IPS DF 6.9 (cell line): ENCODE measurements around the gene ZNF518A.

Experiments
- DNase-seq: peaks from one replicate; pipeline ENCODE4 v3.0.0-alpha.2; 2013; ENCODE audit warnings: low read depth, low spot score
- H3K27ac ChIP-seq: one replicate; pipeline ENCODE4 v1.5.1; 2013; ENCODE audit warnings: low read length, control low read depth
- H3K27me3 ChIP-seq: 2 replicates; pipeline ENCODE4 v1.6.1; 2013; ENCODE audit warnings: mild to moderate bottlenecking, low read length; ENCODE audit not compliant: control insufficient read depth, insufficient read depth
- H3K36me3 ChIP-seq: 2 replicates; pipeline ENCODE4 v1.6.1; 2013; ENCODE audit warnings: low read length; ENCODE audit not compliant: control insufficient read depth, insufficient read depth
- H3K4me1 ChIP-seq: 2 replicates; pipeline ENCODE4 v1.6.1; 2013; ENCODE audit warnings: low read length; ENCODE audit not compliant: control insufficient read depth, insufficient read depth
- H3K4me3 ChIP-seq: 2 replicates; pipeline ENCODE4 v1.5.1; 2013; ENCODE audit warnings: mild to moderate bottlenecking, low read length
- H3K9me3 ChIP-seq: 2 replicates; pipeline ENCODE4 v1.6.1; 2013; ENCODE audit warnings: low read length, inconsistent platforms; ENCODE audit not compliant: control insufficient read depth, insufficient read depth
- WGBS: extraction: QIAGEN DNeasy Blood & Tissue Kit; methylation state at CpG from one replicate; pipeline ENCODE4 v1.1.7; 2013; ENCODE audit warnings: mixed read lengths, missing lambda C conversion rate; ENCODE audit not compliant: insufficient read length, insufficient coverage; 5-methylcytosine and 5-hydroxymethylcytosine counted together

Gene ZNF518A

GRCh38 chr10:96107623-96108038 lies 22.5 kb upstream of the ZNF518A start:
- Histone ChIP-seq H3K4me1 (no peaks in the 10 kb centered on the region), H3K4me3 (no peak overlapping the region), H3K27me3 (no peaks in the 10 kb centered on the region), H3K9me3 (no peaks in the 10 kb centered on the region), H3K36me3 (no peaks in the 10 kb centered on the region), H3K27ac (no peak overlapping the region)
- DNase-seq, result no peak
- no CpG with 5 or more reads among the region's 3 CpGs for WGBS

DNA sequence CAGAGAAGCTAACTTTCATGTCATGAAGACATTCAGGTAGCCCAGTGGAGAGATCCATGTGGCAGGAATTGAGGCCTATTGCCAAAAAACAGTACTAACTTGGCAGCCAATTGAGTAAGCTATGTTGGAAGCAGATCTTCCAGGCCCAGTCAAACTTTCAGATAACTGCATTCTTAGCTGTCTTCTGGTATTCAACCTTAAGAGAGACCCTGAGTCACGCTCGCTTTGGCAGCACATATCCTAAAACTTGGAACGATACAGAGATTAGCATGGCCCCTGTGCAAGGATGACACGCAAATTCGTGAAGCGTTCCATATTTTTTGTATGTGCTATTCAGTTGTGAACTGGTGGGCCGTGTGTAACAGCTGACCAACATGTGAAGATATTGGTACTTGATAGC lies 17.6 kb upstream of the ZNF518A start:
- no CpG with 5 or more reads among the region's 7 CpGs for WGBS

DNA sequence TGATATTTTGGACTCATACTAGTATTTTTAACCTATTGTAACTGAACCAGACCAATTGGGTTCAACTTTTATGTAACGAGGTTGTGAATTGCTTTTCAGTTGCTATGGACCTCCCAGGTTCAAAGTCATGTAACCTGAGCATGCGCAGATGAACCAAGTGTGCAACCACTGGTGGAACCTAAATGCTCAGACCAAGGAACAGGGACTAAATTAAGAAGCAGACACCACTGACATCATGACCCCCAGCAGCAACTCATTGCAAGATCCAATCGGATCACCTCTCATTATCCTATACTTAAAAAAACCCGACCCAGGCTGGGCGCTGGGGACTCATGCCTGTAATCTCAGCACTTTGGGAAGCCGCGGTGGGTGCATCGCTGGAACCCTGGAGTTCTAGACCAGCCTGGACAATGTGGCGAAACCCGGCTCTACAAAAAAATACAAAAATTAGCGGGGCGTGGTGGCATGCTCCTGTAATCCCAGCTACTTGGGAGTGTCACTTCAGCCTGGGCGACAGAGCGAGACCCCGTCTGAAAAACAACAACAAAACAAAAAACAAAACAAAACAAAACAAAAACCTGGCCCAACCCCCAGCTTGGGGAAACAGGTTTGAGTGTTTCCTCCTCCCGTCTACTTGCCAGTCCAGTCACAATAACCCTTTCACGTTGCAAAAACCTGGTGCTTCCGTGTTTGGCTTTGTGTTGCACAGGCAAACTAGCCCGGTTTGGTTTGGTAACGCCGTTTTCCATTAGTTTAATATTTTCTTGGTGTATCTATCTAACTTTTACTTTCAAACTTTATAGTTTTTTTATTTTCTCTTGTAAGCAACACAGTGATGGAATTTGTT lies 11.3 kb upstream of the ZNF518A start:
- Histone ChIP-seq H3K4me3 (no peak overlapping the region), H3K36me3 (no peaks in the 10 kb centered on the region), H3K4me1 (no peaks in the 10 kb centered on the region), H3K27me3 (no peaks in the 10 kb centered on the region), H3K27ac (no peak overlapping the region), H3K9me3 (no peaks in the 10 kb centered on the region)
- no peak for DNase-seq
- no CpG with 5 or more reads among the region's 21 CpGs for WGBS

More for the DNA sequence above, 17.6 kb upstream of the ZNF518A start:
- Histone ChIP-seq H3K4me1 (no peaks in the 10 kb centered on the region), H3K27me3 (no peaks in the 10 kb centered on the region), H3K36me3 (no peaks in the 10 kb centered on the region), H3K9me3 (no peaks in the 10 kb centered on the region), H3K27ac (no peak overlapping the region), H3K4me3 (no peak overlapping the region)
- no peak for DNase-seq

DNA sequence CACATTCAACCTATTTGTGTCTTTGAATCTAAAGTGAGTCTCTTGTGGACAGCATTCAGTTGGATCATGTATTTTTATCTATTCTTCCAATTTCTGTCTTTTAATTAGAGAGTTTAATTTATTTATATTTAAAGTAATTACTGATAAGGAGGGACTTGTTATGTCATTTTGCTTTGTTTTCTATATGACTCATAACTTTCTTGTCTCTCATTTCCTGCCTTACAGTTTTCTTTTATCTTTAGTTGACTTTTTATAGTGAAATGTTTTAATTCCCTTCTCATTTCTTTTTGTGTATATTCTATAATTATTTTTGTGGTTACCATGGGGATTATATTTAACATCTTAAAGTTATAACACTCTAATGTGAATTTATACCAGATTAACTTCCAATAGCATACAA lies 7.3 kb upstream of the ZNF518A start:
- H3K4me1 ChIP-seq, result no peaks in the 10 kb centered on the region
- H3K9me3 ChIP-seq, result no peaks in the 10 kb centered on the region
- no peaks in the 10 kb centered on the region for H3K27me3 ChIP-seq
- H3K4me3 ChIP-seq, result no peak overlapping the region
- no peak for DNase-seq
- no peak overlapping the region for H3K27ac ChIP-seq
- no peaks in the 10 kb centered on the region for H3K36me3 ChIP-seq

DNA sequence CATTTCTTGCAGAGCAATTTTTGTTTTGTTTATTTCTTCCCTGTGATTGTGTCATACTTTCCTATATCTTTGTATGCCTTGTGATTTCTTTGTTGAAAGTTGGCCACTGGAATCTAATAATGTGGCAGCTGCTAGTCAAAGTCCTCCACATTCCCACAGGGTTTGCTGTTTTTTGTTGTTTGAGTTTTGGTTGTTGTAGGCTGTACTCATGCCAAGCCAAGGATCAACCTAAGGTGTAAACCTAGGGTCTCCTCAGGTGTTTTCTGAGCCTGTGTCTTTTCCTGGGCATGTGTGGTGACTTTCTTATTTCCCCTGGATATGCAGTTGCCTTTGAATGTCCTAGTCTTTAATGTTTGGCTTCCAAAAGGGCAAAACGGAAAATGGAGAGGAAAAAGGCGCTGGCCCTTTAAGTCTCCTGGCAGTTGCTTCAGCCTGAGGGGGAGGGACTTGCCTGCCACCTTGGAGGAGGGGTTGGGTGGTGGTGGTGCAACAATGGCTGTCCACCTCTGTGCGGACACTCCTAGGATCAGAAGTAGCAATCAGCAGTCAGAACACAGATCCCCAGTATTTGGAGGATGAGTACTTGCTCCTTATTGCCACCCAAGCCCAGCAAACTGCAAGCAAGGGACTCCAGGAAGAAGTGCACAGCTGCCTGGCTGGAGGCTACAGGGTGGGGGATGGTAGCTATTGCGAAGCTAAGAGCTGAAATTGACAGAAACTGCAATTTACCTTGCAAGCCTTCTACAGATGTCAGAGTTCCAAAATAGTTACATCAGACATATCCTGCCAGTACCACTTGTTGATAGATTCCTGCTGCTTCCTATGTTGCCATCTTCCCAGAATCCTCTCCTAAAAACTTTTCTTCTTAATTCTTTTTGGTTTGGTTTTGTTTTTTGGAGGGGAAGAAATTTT lies 5.6 kb upstream of the ZNF518A start:
- Histone ChIP-seq H3K27me3 (no peaks in the 10 kb centered on the region), H3K4me1 (no peaks in the 10 kb centered on the region), H3K4me3 (peak overlapping the region; percentile 44; the same call in 1 of the 2 replicates), H3K36me3 (no peaks in the 10 kb centered on the region), H3K27ac (no peak overlapping the region), H3K9me3 (no peaks in the 10 kb centered on the region)
- peak; percentile 29 for DNase-seq
- no CpG with 5 or more reads among the region's 4 CpGs for WGBS

- WGBS, result no CpG with 5 or more reads among the region's 2 CpGs
Observed at GRCh38 chr10:96125142-96125515, 5.0 kb upstream of the ZNF518A start.

GRCh38 chr10:96130326-96130995 lies 364 bp downstream of the ZNF518A start:
- H3K4me1 ChIP-seq, result no peaks in the 10 kb centered on the region
- no peaks in the 10 kb centered on the region for H3K27me3 ChIP-seq
- peak overlapping the region; percentile 9 for H3K27ac ChIP-seq
- DNase-seq, result peak; percentile 63
- WGBS, result no CpG with 5 or more reads among the region's 42 CpGs
- H3K4me3 ChIP-seq, result peak overlapping the region; percentile 82
- no peaks in the 10 kb centered on the region for H3K9me3 ChIP-seq
- peaks cover 5% of the 10 kb centered on the region; the same call in 1 of the 2 replicates for H3K36me3 ChIP-seq

More at GRCh38 chr10:96125142-96125515, 5.0 kb upstream of the ZNF518A start:
- no peaks in the 10 kb centered on the region for H3K4me1 ChIP-seq
- H3K36me3 ChIP-seq, result no peaks in the 10 kb centered on the region
- H3K27me3 ChIP-seq, result no peaks in the 10 kb centered on the region
- DNase-seq, result no peak
- H3K9me3 ChIP-seq, result no peaks in the 10 kb centered on the region
- no peak overlapping the region for H3K4me3 ChIP-seq
- H3K27ac ChIP-seq, result no peak overlapping the region

GRCh38 chr10:96131621-96132020 lies 1.5 kb downstream of the ZNF518A start:
- no peak overlapping the region for H3K4me3 ChIP-seq
- H3K27ac ChIP-seq, result no peak overlapping the region
- H3K27me3 ChIP-seq, result no peaks in the 10 kb centered on the region
- no peak for DNase-seq
- no peaks in the 10 kb centered on the region for H3K4me1 ChIP-seq
- no CpG with 5 or more reads among the region's 3 CpGs for WGBS
- H3K9me3 ChIP-seq, result no peaks in the 10 kb centered on the region
- H3K36me3 ChIP-seq, result peaks cover 5% of the 10 kb centered on the region; the same call in 1 of the 2 replicates

DNA sequence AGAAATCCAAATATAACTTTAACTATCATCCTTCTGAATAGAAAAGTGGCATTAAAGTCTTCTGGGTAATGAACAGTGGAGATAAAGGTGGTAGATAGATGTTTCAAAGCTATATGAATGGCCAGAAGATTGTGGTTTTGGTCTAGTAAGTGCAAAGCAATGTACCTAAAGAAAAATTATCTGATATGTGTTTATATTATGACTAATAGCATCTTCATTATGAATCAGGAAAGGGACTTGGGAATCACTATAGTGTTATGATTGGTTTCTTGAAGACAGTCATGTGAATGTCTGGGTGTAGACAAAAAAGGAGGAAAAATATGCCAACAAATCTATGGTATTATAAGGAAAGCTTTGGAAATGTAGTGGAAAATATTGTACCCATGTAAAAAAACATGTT lies 3.0 kb downstream of the ZNF518A start:
- H3K4me3 ChIP-seq, result no peak overlapping the region
- no peaks in the 10 kb centered on the region for H3K9me3 ChIP-seq
- peaks cover 5% of the 10 kb centered on the region; the same call in 1 of the 2 replicates for H3K36me3 ChIP-seq
- no peaks in the 10 kb centered on the region for H3K4me1 ChIP-seq
- no peak overlapping the region for H3K27ac ChIP-seq
- no peak for DNase-seq
- H3K27me3 ChIP-seq, result no peaks in the 10 kb centered on the region

- Histone ChIP-seq H3K9me3 (no peaks in the 10 kb centered on the region), H3K27ac (no peak overlapping the region), H3K27me3 (no peaks in the 10 kb centered on the region), H3K4me3 (no peak overlapping the region), H3K36me3 (peaks cover 5% of the 10 kb centered on the region; the same call in 1 of the 2 replicates), H3K4me1 (no peaks in the 10 kb centered on the region)
- DNase-seq, result no peak
- no CpG with 5 or more reads among the region's 5 CpGs for WGBS
Observed at GRCh38 chr10:96136810-96137209, 6.7 kb downstream of the ZNF518A start.
